ENCODE measurements around the gene VWF.

The VWF gene

DNA sequence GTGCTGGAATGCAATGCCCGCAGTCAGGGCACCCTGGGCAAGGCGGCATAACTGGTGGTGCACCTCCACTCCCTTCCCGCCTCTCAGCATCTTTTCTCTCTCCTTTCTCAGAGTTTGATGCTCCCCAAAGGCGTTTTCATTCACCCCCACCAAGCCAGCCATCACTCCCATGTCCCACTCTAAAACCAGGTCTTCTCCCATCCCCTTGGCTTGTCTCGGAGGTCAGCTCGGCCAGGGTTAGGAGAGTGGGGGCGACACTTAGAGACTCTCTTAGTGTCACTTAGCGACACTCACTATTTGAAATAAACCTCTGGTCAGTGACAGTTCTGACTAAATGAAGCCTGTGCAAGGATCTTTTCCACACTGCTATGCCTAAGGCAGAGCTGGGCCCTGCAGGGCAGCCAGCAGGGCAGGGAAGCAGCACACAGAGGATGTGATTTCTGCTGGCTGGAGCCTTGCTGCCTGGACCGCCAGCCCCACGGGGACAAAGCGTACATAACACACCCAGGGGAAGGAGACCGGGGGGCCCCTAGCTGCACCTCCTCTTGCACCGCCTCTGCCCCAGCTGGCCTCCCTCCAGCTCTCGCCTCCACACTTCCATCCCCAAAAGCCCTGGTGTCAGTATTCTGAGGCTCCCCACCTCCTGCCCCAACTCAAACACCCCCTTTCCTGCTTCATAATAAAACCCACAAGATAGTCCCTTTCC, 64.5 kb downstream of the VWF start:
- DNase-seq (ENCODE audit: low read depth, low spot score), result no peak

DNA sequence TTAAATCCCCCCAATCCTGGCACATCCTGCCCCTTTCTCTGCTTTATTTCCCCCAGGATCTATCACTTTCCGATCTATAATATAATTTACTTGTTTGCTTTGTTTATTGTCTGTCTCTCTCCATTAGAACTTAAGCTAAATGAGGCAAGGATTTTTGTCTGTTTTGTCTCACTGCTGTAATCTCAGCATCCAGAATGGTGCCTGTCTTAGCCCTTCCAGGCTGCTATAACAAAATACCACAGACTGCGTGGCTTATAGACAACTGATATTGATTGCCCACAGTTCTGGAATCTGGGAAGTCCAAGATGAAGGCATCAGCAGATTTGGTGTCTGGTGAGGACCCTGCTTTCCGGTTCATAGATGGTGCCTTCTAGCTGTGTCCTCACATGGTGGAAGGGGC, 65.2 kb downstream of the VWF start:
- no peak for DNase-seq (ENCODE audit: low read depth, low spot score)

- DNase-seq (ENCODE audit: low read depth, low spot score), result no peak
Measured at GRCh38 chr12:6058481-6059161, 65.8 kb downstream of the VWF start.

DNA sequence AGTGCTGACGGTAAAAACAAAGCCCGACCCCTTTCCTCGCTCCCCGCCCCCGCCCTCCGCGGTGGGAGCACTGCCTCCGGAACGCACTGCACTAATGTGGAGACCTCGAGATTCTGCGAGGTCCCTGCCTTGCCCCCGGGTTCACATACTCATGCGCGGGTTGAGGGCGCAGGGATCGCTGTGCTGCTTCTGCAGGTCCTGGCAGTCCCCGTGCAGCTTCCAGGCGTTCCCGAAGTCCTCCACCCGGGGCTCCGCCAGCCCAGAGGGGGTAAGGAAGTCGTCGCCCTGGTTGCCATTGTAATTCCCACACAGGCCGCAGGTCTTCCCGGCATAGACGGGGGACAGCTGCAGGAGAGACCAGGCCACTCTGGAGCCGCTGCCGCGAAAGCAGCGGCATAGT, 66.8 kb downstream of the VWF start:
- DNase-seq (ENCODE audit: low read depth, low spot score), result no peak

DNA sequence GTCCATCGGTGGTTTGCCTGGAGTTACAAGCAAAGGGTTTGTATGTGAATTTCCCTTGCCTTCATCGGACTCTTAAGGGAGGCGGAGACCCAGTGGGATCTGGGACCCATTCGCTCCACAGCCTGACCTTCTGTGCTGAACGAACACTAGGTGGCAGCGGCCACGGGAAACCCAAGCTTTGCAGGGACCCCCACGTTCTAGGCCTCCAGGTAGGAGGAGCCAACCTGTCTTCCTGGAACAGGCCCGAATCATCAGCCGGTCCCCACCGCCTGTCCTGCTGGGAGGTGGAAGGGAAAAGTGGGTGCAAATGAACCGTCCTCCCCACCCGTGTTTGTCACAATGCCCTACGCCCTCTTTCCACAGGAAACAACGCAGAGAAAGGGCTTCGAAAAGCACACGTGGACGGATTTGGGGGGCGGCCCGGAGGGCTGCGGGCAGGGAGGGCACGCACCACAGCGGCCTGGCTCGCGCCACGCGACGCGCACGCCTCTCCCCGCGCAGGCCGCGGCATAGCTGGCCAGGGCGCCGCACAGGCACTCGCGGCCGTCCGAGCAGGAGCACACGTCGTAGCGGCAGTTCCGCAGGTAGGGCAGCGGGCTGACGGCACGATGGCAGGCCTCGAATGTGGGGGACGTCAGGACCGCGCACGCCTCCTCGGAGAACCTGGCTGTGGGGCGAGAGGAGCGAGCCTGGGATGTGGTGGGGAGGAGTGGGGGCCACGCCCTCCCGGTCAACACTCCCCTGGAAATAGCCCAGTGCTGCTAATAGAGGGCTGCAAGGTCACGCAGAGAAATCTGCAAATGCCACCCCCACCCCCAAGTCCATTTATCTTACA, 67.8 kb downstream of the VWF start:
- no peak for DNase-seq (ENCODE audit: low read depth, low spot score)

- no peak for DNase-seq (ENCODE audit: low read depth, low spot score)
Measured at GRCh38 chr12:6053541-6053940, 70.9 kb downstream of the VWF start.

DNA sequence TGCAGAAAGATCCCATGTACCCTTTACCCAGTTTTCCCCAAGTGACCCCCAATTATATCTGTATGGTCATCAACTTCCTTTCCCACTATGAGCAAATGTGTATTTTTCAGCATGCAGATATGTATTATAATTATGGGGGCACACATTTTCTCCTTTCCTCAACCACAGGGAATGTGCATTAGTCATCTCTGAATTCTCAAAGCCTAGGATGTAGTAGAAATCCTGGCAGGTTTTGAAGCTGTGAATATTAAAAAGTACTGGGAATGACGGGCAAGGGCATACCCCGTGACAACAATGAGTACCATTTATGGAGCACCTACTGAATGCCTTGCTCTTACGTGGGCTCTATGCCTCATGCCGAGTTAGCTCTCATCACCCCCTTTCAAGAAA, 71.5 kb downstream of the VWF start:
- no peak for DNase-seq (ENCODE audit: low read depth, low spot score)

DNA sequence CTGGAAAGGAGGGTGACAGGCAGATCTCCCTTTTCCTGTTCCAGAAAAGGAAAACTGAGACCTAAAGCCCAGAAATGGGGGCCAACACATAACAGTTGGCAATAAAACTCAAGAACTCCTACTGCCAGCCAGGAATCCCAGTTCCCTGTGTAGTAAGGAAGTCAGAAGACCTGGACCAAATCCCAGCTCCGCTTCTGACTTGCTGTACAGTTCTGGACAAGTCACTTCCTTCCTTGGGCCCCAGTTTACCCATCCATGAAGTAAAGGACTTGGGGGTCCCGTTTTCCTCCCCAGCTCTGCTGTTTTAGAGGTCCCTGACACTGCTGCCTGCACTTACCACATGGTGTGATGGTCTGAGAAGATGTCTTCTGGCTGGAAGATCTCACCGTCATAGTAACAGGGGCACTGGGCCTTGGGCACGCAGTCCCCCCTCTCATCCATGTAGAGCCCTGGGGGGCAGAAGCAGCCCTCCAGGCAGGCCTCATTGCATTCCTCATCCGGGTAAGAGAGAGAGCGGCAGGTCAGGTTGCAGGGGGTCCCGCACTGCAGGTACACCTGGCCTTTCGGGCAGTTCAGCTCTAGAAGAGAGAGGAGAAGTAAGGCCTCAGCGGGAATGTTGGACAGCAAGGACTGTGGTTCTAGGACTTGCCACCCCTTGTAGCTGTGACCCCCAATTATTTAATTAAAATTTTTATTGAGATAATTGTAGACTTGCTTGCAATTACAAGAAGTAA, 72.1 kb downstream of the VWF start:
- no peak for DNase-seq (ENCODE audit: low read depth, low spot score)

DNA sequence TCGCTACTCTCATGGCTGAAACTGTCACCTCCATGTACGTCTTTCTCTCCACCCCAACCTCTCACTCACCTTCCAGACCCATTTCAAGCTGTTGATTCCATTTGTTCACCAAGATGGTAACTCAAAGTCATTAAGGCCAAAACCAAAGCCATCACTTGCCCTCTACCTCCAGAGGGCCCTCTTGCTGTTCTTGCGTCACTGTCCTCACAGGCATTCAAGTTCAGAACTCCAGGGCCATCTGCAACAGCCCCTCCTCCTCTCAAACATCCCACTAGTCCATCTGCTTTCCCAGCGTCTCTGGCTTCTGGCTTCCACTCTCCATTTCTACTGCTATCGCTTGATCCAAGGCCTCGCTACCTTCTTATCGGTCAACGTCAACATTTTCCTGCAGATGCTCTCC, 74.5 kb downstream of the VWF start:
- DNase-seq (ENCODE audit: low read depth, low spot score), result no peak

DNA sequence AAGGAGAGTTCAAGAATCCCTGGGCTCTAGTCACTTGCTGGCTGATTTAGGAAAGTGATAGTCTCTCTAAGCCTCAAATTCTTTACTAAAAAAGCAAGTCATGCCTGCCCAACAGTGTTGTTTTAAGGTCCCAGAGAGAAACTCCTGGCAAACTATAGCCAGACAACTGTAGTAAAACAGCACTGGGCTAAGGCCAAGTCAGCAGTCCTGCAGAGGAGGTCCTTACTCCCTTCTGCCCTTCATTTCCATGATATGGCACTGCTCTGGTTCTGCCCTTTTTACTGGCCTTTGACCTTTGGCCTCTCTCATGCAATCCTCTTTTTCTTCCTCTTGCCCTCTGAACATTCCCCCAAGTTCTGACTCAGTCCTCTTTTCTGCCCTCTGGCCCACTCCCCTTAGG, 74.9 kb downstream of the VWF start:
- DNase-seq (ENCODE audit: low read depth, low spot score), result no peak

GRCh38 chr12:6047249-6048237, 76.9 kb downstream of the VWF start:
- no peak for DNase-seq (ENCODE audit: low read depth, low spot score)

DNA sequence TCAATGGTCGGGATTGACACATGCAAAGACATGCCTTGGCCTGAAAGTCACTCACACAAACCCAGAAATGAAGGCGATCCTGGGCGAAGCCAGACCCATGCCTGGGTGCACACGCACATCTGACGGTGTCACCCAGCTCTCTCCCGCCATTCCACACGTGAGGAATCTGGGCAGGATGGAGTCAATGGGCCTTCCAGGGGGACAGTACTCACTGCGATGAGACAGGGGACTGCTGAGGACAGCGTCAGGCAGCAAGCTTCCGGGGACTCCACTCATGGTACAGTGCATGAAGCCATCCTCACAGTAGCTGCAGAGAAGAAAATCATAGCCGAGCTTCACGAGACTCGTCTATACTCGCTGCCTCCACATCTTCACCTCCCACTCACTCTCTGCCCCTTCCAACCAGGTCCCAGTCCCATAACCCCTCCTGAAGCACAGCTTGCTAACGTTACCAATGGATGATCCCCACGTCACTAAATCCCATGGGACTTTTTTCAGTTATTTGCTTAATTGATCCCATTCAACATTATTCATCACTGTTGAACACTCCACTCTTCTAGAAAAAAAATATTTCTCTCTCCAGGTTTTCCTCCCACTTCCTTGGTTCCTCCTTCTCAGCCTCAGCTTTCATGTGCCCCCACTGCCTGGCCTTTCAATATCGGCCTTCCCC, 77.8 kb downstream of the VWF start:
- no peak for DNase-seq (ENCODE audit: low read depth, low spot score)

GRCh38 chr12:6045438-6045837, 79.0 kb downstream of the VWF start:
- DNase-seq (ENCODE audit: low read depth, low spot score), result no peak

DNA sequence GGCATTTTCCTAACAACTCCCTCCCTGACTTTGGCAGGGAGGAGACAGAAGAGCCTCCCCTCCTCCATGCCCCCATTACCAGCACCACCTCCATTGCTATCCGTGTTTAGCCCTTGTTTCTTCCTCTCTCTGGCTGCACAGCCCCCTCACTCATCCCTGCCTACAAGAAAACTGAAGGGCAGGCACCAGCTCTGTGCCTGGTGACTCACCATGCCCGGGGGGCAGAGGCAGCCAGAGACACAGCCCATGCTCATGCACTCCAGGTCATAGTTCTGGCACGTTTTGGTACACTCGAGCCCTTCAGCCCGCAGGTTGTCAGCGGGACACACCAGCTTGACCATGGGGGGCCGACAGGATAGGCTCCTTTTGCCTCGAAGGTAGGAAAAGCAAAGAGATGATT, 80.4 kb downstream of the VWF start:
- DNase-seq (ENCODE audit: low read depth, low spot score), result no peak

- no peak for DNase-seq (ENCODE audit: low read depth, low spot score)
Measured at GRCh38 chr12:6042446-6042845, 82.0 kb downstream of the VWF start.

DNA sequence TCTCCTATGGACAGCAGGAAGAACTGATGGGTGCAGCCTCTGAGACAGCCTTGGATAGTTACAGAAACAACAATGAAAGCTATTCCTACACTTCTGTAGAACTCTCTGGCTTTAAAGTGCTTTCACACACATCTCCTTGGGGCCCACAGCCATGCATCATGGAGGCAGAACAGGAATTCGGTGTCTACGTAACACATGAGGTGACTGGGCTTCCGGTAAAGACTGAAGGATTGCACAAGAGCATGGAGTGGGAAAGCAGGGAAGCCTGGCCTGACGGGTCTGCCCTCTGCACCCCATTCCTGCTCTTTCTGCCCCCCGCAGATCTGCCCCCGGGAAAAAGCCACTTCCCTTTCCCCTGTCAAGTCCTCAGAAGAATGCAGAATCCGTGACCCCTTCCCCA, 82.6 kb downstream of the VWF start:
- no peak for DNase-seq (ENCODE audit: low read depth, low spot score)

GRCh38 chr12:6040815-6041214, 83.7 kb downstream of the VWF start:
- DNase-seq (ENCODE audit: low read depth, low spot score), result no peak

DNA sequence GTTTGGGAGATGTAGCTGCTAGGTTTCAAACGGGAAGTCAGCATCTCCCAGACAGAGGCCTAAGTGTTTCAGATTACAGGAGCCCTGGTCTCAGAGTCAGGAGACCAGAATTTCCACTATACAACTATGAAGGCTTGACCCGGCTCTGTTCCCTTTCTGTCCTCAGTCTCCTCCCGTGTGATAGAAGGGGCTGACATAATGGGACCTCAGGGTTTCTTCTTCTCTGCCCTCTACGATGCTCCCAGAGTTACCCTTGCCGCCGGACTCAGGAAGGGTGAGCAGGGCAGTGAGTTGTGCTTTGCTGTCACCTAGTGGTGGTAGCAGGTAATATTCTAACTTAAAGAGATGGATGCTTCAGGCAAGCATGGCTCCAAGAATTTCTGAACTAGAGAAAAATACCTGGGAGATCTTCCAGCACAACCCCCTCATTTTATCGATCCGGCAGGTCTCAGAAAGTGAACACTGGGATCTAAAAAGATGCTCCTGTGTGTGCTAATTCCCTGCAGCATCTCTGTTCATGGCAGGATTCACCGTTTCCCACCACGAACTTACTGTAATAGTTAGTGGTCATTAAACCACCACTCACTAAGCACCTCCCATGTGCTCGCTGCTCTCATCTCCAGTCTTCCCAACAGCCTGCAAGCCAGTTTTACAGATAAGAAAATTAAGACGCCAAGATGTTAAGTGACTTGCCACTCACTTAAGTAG, 84.4 kb downstream of the VWF start:
- DNase-seq (ENCODE audit: low read depth, low spot score), result no peak

DNA sequence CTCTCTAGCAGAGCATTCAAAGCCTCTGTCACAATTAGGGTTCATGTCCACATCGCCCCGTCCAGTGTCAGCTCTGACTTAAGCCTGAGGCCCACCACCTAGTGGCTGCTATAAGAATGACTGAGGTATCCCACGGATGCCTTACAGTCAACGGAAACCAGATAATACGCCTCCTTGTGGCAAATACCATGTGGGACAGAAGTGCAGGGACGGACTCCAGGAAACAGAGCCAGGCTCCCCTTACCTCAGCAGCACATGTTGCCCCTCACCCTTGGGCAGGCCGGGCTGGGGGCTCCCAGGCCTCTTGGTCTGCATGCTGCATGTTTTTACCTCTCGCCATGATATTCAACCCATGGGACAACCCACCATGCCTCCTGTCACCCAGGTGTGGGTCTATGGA, 86.3 kb downstream of the VWF start:
- DNase-seq (ENCODE audit: low read depth, low spot score), result no peak

DNA sequence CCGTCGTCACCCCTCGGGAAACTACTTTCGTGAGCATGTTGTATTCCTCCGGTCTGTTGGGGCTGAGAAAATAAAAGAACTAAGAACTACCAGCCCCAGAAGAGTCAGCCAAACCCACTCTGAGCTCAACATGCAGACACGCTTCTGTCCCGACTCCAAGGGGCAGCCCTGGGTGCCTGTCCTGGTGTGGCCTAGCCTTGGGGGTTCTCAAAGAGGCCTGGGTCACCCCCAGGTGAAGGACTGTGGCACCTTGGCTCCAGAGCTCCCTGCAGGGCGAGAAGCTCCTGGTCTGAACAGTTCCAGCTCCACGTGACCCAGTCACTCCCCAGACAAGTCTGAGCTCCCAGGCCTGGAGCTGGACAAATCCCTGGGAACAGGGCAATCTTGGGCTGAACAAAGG, 87.0 kb downstream of the VWF start:
- DNase-seq (ENCODE audit: low read depth, low spot score), result no peak
